Mucosa of descending colon (tissue), 3 donors: ENCODE measurements around the gene NDUFV1. TPM values are rescaled to one million over a fixed set of nuclear protein-coding genes. Genes with fewer than 3 reads are reported as not detected.

Experiments used
- ATAC-seq: fragments of 200-7000 bp; cut with Tn5 transposase; one replicate; pipeline ENCODE4 v1.9.1; 2020; ENCODE audit warnings: mild to moderate bottlenecking, moderate library complexity
- DNase-seq, 3 donors: peaks; one replicate each; pipeline ENCODE4 v3.0.0-alpha.2; 2020
- H3K36me3 ChIP-seq: fragments of 200-600 bp; one replicate; pipeline ENCODE4 v1.8.0; 2021; ENCODE audit warnings: low read depth, mild to moderate bottlenecking
- H3K4me1 ChIP-seq: fragments of 200-600 bp; one replicate; pipeline ENCODE4 v1.8.0; 2021; ENCODE audit warnings: low read depth, mild to moderate bottlenecking
- H3K4me3 ChIP-seq: fragments of 200-600 bp; one replicate; pipeline ENCODE4 v1.8.0; 2021; ENCODE audit warnings: mild to moderate bottlenecking
- H3K9me3 ChIP-seq: fragments of 200-600 bp; one replicate; pipeline ENCODE4 v1.8.0; 2021; ENCODE audit warnings: mild to moderate bottlenecking
- intact Hi-C, 2 donors: fragments of 100-400 bp; cut with DNase I in 1 of 2; cut with micrococcal nuclease in 1 of 2; formaldehyde crosslinking; loops; one replicate each; pipeline versions ENCODE4 v1.11.0 to v1.11.1; 2022; cut with DNase I, micrococcal nuclease
- total RNA-seq, 3 donors: library from RNA; stranded (reverse); fragmentation: NEBNext Ultra II Directional in 2 of 3; extraction: Animal tissue kit (Norgen Biotek cat#: 25700) in 2 of 3; gene quantifications; one replicate each; pipeline versions ENCODE4 v1.2.1 to v1.2.4, GENCODE V29; 2021 to 2023
- TF ChIP-seq, protein P1 (sequence below): fragments of 200-600 bp; IDR thresholded peaks from one replicate; pipeline ENCODE4 v1.8.0; 2022; ENCODE audit warnings: antibody characterized with exemption, mild to moderate bottlenecking
- donor health status: DM: no; HTN: no; CAD: no; lungs with moderate emphysema.
- donor health status: DM: no; HTN: no; CAD: no.
- donor health status: DM: no; HTN: yes; CAD: no.

Gene NDUFV1
- total RNA-seq, 3 donors from 2014 or later, result 248 to 349 (median 311) TPM

DNA sequence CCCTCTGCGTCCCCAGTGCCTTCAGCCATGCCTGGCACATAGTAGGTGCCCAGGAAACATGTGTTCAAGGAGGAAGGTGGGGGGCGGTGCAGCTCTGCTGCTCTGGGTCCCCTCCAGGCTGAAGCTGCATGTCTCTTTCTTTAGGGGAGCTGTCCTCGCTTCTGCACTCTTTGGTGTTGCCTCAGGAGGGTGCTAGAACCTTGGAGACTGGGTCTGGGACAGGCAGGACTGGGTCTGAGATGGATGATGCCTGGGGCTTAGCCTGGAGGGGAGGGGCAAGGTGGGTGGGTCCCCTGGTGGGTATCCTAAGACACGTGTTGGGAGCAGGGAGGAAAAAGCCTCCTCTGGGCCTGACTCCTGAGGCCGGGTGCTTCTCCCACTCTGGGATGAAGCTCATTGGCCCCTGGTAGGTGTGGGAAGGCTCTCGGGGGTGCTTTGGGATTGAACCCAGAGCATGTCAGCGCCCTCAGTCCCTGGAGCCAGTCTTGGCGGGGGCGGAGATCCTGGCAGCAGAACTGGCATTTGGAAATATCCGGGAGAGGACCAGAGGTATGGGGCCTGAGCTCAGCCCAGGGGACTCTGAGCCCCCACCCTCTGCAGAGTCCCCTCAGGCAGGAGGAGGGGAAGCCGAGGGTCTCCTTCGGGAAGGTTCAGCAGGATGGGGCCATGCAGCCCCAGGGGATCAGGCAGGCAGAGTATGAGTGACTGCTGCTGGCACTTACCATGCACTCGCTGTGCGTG is 29.8 kb upstream of the NDUFV1 start:
- Histone ChIP-seq H3K4me1 (peaks cover under 1% of the 10 kb centered on the region), H3K4me3 (no peak overlapping the region), H3K9me3 (no peaks in the 10 kb centered on the region), H3K36me3 (no peaks in the 10 kb centered on the region)
- no peak for ATAC-seq
- DNase-seq, result no peak
- intact Hi-C loops, result no loop called here
- TF ChIP-seq, protein P1, sequence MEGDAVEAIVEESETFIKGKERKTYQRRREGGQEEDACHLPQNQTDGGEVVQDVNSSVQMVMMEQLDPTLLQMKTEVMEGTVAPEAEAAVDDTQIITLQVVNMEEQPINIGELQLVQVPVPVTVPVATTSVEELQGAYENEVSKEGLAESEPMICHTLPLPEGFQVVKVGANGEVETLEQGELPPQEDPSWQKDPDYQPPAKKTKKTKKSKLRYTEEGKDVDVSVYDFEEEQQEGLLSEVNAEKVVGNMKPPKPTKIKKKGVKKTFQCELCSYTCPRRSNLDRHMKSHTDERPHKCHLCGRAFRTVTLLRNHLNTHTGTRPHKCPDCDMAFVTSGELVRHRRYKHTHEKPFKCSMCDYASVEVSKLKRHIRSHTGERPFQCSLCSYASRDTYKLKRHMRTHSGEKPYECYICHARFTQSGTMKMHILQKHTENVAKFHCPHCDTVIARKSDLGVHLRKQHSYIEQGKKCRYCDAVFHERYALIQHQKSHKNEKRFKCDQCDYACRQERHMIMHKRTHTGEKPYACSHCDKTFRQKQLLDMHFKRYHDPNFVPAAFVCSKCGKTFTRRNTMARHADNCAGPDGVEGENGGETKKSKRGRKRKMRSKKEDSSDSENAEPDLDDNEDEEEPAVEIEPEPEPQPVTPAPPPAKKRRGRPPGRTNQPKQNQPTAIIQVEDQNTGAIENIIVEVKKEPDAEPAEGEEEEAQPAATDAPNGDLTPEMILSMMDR, result no peak

DNA sequence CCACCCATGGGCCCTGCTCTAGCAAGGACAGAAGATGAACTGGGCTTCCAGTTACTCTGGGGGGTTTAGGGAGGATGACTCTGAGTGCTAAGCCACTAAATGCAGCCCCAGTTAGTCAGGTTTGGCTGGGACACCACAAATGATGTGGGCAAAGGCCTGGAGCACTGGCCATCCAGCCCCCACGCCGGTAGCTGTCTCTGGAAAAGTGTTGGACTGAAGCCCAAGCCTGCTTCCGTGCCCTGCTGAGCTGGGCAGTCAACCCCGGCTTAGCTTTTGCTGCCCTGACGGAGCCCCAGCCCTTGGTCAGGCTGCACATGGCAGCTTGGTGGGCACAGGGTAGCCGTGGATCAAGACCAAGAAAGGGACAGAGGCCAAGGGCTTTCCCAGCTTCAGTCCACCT is 28.8 kb upstream of the NDUFV1 start:
- no peak for DNase-seq
- intact Hi-C loops, result no loop called here
- no peak for ATAC-seq
- Histone ChIP-seq H3K4me3 (no peak overlapping the region), H3K9me3 (no peaks in the 10 kb centered on the region), H3K36me3 (no peaks in the 10 kb centered on the region), H3K4me1 (peaks cover 4% of the 10 kb centered on the region)
- TF ChIP-seq, protein P1, result no peak

DNA sequence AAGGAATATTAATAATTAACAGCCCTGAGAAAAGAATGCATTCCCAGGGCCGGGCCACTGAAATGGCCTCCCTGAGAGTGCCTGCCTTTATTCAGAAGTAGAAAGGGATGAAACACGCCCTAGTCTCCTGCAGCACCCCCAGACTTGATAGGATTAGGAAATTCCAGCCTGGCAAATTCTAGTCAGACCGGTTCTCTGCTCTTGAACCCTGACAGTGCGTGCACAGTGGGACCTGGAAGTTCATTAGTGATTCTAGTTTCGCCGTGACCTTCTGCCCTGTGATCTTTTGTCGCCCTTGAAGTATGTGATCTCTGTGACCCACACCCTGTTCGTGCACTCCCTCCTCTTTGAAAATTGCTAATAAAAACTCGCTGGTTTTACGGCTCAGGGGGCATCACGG is 25.3 kb upstream of the NDUFV1 start:
- ATAC-seq (no peak), DNase-seq (no peak)
- intact Hi-C loops, result no loop called here
- Histone ChIP-seq H3K9me3 (no peaks in the 10 kb centered on the region), H3K36me3 (no peaks in the 10 kb centered on the region), H3K4me1 (peaks cover 6% of the 10 kb centered on the region), H3K4me3 (no peak overlapping the region)
- TF ChIP-seq, protein P1, result no peak

DNA sequence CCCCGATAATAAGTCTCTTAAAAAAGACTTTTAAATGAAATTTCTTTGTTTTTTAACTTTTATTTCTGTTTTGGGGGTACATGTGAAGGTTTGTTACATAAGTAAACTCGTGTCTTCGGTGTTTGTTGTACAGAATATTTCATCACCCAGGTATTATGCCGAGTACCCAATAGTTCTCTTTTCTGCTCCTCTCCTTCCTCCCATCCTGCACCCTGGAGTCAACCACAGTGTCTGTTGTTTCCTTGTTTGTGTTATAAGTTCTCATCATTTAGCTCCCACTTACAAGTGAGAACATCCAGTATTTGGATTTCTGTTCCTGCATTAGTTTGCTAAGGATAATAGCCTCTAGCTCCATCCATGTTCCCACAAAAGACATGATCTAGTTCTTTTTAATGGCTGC is 24.7 kb upstream of the NDUFV1 start:
- no peak for DNase-seq
- Histone ChIP-seq H3K4me1 (peaks cover 6% of the 10 kb centered on the region), H3K36me3 (no peaks in the 10 kb centered on the region), H3K9me3 (no peaks in the 10 kb centered on the region), H3K4me3 (no peak overlapping the region)
- TF ChIP-seq, protein P1, result no peak
- no peak for ATAC-seq
- intact Hi-C loops, result no loop called here

DNA sequence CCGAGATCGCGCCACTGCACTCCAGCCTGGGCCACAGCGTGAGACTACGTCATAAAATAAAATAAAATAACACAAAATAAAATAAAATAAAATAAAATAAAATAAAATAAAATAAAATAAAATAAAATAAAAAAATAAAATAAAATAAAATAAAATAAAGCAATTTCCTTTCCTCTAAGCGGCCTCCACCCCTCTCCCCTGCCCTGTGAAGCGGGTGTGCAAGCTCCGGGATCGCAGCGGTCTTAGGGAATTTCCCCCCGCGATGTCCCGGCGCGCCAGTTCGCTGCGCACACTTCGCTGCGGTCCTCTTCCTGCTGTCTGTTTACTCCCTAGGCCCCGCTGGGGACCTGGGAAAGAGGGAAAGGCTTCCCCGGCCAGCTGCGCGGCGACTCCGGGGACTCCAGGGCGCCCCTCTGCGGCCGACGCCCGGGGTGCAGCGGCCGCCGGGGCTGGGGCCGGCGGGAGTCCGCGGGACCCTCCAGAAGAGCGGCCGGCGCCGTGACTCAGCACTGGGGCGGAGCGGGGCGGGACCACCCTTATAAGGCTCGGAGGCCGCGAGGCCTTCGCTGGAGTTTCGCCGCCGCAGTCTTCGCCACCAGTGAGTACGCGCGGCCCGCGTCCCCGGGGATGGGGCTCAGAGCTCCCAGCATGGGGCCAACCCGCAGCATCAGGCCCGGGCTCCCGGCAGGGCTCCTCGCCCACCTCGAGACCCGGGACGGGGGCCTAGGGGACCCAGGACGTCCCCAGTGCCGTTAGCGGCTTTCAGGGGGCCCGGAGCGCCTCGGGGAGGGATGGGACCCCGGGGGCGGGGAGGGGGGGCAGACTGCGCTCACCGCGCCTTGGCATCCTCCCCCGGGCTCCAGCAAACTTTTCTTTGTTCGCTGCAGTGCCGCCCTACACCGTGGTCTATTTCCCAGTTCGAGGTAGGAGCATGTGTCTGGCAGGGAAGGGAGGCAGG is 23.2 kb upstream of the NDUFV1 start, which contains the start of gene GSTP1:
TSS of gene GSTP1 (plus strand) at position 566 of the 958 bp plus-strand sequence. CDS start at position 598, 32 bp downstream.
- Histone ChIP-seq H3K4me3 (peak within 1 kb of the TSS; percentile 37), H3K4me1 (peaks cover 6% of the 10 kb centered on the region), H3K9me3 (no peaks in the 10 kb centered on the region), H3K36me3 (no peaks in the 10 kb centered on the region)
- DNase-seq (peak; percentile 89 to 93 (median 92)), ATAC-seq (peak; percentile 86)
- TF ChIP-seq, protein P1, result peak; percentile 71
- intact Hi-C loops, result no loop called here
